DMS114 treated with DMSO at 0.1 percent for 48 hours (cell line): ENCODE data around the gene FN3K.

Source experiments
- DNase-seq: peaks from one replicate; lab custom pipeline; 2025; ENCODE audit not compliant: unreplicated experiment; lab: John Stamatoyannopoulos, UW

FN3K gene

DNA sequence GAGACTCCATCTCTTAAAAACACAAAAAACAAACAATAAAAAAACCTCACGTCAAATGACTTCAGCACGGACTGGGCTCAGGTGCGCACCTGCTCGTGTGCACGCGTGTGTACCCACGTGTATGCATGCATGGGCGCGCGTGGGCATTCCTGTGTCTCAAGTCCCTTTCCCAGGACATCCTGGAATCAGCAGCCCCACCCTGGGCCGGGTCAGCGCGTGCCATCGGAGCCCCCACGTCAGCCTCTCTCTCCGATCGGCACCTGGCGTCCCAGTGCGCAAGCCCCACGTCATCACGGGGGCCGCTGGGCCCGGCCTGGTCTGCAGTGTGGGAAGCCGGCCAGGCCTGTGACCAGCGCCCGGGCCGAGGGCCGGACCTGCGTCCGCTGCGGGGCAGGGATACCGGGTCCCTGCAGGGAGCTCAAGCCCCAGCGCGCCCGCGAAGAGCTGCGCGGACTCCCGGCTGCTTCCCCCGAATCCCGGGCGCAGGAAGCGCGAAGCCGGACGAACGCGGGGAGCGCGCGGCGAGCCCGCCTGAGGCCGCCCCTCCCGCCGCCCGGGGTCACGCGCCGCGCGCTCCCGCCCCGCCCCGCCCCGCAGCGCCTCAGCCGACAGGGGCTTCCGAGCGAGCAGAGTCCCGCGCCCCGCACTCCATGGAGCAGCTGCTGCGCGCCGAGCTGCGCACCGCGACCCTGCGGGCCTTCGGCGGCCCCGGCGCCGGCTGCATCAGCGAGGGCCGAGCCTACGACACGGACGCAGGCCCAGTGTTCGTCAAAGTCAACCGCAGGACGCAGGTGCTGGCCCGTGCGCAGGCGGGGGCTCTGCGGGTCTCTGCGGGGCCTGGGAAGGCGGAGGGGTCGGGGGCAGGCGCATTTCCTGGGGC, at the start of gene FN3K:
Gene FN3K, plus strand, starts transcription at position 629 of the 880 bp plus-strand sequence. Its CDS starts 22 bp downstream, at position 651.
- DNase-seq = peak; percentile 34

DNA sequence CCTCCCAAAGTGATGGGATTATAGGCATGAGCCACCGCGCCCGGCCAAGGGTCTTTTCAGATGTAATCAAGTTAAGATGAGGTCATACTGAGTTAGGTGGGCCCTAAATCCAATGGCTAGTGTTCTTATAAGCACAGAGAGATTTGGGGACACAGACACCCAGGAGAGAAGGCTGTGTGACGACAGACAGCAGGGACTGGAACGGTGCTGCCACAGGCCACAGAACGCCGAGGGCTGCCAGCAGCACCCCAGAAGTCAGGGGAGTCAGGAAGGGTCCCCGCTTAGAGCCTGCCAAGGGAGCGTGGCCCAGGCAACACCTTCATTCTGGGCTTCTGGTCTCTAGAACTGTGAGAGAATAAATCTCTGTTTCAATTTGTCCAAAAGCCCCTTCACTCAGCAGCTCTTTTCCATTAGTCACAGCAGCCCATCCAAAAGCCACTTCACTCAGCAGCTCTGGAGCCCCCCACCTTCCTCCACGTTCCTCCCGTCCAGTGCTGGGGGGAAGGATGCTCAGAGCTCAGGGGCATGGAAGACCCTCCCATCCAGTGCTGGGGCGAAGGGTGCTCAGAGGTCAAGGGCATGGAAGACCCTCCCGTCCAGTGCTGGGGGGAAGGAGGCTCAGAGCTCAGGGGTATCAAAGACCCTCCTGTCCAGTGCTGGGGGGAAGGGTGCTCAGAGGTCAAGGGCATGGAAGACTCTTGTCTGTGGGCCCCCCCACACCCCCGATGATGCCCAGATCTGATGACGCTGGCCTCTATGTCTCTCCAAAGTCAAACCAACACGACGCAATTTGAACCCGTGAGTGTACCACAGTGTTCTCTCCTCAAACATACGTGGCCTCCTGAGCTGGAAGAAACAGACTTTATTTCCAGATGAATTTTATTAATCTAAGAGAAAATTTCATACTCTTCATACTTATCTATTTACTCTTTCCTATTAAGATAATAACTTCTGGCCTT, 48.8 kb upstream of the FN3K start:
- DNase-seq = no peak

DNA sequence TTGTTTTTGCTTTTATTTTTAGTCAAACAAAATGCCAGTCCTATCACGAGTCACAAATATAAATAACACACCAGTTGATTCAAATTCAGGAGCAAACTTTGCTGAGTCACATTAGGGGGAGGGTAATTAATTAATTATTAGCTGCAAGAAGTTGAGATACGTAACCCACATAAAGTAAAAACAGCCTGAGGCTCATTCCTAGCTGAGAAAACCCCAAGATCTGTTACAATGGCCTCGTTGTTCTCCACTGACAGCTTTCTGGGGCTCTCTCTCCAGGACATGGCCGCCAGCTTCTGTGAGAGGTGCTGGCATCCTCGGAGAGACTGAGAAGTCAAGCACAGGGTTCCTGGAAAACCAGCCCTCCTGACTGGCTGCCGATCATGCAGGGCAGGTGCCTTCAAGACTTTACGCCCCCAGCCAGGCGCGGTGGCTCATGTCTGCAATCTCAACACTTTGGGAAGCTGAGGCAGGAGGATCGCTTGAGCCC, 48.0 kb upstream of the FN3K start:
- no peak for DNase-seq

DNA sequence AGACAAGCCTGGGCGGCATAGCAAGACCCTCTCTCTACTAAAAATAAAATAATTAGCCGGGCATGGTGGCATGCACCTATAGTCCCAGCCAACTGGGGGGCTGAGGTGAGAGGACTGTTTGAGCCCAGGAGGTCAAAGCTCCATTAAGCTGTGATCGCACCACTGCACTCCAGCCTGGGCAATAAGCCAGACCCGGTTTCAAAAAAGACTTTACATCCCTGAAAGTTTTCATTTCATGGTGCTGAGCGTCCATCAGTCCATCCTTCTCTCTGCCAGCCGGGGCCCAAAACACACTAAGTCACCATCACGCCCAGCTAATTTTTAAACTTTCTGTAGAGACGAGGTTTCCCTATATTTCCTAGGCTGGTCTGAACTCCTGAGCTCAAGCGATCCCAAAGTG, 47.5 kb upstream of the FN3K start:
- DNase-seq = no peak

DNA sequence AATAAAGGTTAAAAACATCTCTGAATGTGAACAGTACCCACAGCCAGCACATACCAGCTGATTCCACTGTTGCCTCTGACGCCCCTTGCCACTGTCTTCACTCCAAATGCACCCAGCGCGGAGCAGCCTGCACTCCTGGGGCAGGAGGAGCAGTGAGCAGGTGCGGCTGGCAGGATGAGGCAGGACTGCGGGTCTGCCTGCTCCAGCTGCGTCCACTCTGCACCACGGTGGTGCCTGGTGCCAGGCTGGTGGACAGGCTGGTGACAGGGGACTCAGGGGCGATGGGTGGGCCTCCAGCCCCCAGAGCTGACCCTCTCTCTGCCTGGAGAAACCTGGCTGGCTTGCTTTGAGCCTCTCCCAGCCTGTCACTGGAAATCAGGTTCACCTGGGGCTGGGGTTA, 46.3 kb upstream of the FN3K start:
- no peak for DNase-seq

DNA sequence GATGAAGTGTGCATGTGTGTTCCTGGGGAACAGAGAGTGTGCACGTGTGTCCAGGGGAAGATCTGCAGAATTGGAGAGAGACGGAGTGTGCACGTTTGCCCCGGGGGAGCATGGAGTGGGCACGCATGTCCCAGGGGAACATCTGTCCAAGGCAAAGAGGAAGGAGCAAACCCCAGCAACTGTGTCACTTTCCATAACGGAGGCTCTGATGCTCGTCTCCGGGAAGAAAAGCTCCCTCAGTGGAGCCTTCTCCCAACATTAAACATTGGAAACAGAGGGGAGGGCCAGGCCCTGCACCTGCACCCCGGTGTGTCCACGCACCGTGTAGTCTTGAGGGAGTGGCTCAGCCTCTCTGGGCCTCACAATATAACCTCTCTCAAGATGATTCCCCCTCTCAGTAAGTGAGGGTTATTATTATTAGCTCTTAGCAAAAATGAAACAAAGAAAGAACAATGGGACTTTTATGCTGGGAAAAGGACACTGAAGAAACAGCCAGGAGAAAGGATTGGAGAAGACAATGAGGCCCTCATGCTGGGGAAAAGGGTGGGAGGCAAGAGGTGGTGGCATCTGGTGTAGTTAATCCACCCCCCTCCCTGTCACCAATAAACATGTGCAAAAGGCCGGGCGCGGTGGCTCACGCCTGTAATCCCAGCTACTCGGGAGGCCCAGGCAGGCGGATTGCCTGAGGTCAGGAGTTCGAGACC, 44.5 kb upstream of the FN3K start:
- no peak for DNase-seq

DNA sequence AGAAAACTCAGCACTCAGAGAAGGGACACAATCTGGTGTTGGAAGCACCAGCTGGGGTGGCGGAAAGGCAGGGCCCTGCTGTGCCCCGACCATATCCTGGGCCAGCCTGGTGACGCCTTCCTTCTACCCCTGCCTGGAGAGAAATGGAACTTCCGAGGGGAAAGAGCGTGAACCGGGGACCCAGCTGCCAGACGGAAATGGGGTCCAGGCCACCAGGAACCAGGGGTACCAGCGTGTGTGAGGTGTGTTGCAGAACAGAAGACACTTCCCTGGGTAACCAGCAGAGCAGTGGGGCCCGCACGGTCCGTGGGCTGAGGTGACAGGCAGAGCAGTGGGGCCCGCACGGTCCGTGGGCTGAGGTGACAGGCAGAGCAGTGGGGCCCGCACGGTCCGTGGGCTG, 43.7 kb upstream of the FN3K start:
- no peak for DNase-seq

DNA sequence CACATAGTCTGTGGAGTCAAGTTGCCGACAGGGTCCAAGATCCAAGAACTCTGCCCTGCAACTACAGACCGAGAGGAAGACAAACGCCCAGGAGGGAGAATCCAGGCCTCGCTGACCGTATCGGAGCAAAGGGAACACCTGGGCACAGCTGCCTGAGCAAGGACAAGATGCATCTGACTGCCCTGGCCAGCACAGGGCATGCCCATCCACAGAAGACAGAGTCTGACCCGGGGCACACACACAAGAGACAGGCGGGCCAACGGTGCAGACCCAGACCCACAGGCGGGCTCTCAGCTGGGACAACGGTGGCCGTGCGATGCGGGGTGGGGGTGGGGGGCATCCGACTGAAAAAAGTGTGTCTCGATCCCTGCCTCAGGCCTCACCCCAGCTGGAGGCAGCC, 43.1 kb upstream of the FN3K start:
- DNase-seq = no peak

DNA sequence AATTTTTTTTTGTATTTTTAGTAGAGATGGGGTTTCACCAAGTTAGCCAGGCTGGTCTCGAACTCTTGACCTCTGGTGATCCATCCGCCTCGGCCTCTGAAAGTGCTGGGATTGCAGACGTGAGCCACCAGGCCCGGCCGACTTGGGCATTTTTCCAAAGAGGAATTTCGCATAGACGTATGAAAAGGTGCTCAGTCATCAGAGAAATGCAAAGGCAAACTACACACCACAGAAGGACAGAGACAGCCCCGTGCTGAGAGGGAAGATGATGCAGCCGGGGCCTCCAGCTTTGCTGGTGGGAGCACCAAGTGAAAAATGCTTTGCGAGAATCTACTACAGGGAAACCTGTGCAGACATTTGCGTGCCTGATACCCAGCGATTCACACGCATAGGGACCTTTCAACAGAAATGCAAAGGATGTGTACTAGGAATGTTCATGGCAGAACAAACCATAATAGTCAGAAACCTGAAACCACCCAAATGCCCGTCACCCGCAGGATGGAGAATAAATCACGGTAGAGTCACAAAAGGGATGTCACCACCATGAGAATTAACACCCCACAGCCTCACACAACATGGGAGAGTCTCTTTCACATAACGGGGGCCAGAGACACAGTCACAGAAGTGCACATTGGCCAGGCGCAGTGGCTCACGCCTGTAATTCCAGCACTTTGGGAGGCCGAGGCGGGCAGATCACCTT, 42.1 kb upstream of the FN3K start:
- no peak for DNase-seq

DNA sequence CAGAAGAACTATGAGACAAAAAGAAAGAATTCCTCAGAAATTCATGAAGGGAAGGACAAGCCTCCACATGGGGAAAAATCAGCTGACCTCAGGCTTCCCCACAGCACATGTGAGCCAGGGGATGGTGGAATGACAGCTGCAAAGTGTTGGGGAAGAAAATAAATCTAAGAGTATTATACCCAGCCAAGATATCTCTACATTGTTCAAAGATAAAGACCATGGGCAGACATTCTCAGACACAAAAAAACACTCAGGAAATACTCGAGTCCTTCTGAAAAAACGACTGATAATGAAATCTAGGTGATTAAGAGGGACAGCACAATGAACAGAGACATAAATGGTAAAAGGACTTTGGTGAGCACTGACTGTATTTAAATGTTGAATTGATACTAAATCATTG, 40.8 kb upstream of the FN3K start:
- no peak for DNase-seq

DNA sequence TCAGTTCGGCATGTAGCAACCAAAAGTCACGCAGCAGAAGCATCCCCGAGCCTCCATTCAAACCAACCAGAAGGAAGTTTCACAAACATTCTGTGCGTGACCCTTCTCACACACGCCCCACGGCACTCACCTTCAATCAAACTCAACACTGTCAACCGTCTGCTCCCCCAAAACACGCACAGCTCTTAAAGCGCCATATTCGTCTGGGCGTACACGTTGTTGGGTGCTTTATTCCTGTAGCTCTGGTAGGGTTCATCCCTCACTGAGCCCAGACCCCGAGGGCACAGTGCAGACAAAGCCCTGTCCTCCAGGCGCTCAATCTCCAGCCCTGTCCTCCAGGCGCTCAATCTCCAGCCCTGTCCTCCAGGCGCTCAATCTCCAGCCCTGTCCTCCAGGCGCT, 39.2 kb upstream of the FN3K start:
- no peak for DNase-seq

DNA sequence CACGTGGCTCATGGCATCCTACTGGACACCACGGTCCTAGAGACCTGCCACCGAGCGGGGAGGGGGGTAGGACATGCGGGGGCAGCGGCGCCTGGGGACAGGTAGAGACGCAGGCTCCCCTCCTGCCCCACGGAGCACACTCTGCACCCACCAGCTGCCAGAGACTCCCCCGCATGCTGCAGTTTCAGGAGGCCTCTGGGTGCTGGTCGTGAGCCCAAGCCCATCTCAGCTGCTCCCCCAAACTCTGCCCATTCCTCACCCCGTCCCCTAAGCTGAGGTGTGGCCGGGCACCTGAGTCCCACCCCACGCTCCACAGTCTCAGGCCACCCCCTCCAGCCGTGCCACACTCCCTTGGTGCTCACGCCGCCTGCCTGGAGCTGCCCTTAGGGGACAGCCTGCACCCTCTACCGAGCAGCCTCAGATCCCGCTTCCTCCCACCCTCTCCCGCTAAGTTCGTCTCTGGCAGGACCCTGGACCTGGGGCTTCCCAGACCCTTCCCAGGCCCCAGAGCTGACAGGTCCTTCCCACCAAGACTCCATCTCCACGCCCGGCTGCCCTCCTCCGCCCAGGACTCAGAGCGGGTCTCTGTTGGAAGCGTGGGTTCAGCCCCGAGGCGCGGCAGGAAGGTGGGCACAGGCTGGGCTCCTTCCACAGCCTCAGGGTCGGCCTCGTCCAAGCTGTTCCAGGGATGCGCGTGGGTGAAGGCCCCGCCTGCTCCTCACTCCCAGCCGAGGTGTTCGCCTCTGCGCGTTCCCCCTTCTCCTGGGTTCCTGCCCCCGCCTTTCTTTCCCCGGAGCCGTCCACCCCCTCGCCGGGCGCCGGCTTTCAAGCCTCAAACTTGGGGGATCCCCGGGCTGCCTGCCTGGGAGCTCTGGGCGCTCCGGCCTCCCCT, 38.3 kb upstream of the FN3K start:
- no peak for DNase-seq

DNA sequence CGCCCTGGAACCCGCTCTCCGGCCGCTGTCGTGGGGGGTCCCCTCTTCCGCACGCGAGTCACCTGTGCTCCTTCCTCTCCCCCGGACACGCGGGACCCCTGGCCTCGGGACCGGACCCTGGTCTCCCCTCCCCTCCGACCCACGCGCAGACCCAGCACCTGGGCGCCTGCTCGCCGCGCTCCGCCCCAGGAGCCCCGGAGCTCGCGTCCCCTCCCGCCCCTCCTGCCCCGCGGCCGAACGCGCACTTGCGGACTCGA, 37.7 kb upstream of the FN3K start:
- no peak for DNase-seq

DNA sequence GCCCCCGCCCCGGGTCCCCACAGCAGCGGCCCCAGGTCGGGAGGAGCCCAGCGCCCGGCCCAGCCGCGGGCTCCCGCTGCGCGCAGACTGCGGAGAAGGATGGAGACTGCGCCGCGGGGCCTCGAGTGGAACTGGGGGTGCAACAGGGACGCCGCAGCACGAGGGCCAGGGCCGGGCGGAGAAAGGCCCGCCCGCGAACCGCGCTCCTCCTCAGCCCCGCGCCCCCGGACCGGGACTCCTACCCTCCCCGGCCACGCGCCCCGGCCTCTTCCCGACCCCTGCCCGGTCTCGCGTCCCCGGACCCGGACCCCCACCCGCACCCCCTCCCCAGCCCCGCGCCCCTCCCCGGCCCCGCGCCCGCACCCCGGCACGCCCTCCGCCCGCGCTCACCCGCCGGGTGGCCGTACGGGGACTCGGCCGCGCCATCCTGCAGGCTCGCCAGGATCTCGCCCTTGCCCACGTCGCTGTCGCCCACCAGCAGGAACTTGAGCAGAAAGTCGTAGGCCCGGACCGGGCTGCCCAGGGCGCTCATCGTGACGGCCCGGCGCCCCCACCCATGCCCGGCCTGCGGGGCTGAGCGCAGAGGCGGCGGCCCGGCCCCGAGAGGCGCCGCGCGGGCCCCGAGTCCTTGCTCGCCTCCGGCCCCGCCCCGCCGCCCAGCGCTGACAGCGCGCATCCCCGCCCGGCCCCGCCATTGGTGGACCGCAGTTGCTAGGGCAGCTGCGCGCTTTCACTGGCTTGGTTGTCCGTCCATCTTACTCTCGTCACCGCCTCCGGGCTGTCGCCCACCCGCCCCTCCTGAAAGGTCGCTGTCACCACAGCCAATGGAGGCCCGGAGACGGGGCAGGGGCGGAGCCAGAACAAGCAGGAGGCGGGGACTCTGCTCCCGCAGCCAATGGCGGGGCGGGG, 37.1 kb upstream of the FN3K start, which contains the start of gene RAB40B:
Gene RAB40B, minus strand, starts transcription at position 634 of the 909 bp plus-strand sequence. Its CDS starts 102 bp downstream, at position 532.
- peak; percentile 96 for DNase-seq

DNA sequence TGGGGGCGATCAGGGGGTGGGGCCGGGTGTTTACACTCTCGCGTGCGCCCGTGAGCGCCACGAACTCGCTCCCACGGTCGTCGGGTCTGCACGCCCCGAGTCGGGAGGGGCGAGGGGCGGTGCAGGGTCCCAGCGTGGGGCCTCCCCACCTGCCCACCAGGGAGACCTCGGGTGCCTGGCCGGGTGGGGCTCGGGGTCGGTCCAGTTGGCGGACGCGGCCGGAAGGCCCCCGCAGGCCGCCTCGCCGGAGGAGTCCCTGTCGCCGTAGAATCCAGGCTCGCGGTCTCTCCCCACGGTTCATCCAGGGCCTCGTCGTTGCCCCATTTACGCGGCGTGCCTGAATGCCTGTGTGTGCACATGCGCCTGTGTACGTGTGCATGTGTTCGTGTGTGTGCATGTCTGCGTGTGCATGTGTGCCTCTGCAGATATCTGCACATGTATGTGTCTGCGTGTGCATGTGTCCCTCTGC, 36.4 kb upstream of the FN3K start:
- DNase-seq = no peak

DNA sequence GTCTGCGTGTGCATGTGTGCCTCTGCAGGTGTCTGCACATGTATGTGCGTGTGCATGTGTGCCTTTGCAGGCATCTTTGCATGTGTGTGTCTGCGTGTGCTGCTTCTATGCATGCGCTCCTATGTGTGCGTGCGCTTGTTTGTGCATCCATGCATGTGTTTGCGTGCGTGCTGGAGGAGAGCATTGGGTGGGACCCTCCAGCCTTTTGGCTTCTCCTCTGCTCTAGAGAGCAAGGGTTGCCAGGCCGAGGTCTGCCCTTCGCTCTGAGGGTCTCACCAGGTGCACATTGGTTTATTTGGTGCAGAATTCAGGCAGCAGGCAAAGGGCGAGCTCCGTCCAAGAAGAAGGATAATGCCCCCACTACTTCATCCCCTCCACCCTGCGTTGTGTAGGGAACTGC, 35.9 kb upstream of the FN3K start:
- DNase-seq = no peak

DNA sequence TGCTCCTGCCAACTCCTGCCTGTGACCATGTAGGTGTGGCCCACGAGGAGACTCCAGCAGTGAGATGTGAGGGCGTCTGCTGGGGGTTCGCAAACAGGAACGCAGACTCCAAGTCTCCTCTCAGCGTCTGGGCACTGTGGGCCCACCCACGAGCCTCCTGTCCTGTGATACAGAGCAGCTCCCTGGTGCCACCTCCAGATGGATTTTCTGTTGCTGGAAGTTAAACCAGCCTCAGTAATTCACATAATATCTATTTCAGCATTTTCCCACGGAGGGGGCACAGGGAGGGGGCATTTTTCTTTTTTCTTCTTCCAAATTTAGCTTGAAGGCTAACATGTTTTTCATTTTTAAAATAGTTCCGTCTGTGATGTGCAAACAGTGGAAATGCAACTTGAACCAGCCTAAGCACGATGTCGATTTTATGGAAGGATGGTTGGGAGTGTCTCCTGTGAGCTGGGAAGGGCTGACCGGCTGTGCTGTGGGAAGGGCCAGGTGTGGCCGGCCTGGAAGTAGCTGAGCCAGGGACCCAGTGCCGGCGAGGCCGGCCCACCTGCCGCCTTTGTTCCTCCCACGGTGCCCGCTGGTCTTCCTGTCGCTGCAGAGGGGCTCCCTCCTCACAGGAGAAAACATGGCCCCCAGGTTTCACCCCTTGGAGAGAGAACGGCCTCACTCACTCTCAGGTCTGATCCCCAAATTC, 33.0 kb upstream of the FN3K start:
- DNase-seq = no peak
